Karpas-422 (cell line): ENCODE results near the gene IFIH1. TPM values are rescaled to one million over a fixed set of nuclear protein-coding genes. Genes with fewer than 3 reads are reported as not detected.

Experiments
- DNase-seq: peaks from one replicate; pipeline ENCODE4 v3.0.0-alpha.2; 2015
- H2AFZ ChIP-seq: fragments of 200-600 bp; sonication (generic); 2 replicates; pipeline ENCODE4 v1.6.1; 2014; ENCODE audit warnings: antibody characterized with exemption, low read length, mixed read lengths
- H3K27ac ChIP-seq: fragments of 200-600 bp; sonication (generic); 2 replicates; pipeline ENCODE4 v1.5.1; 2014; ENCODE audit warnings: mild to moderate bottlenecking, low read length, moderate library complexity
- H3K27me3 ChIP-seq: fragments of 200-600 bp; sonication (generic); 2 replicates; pipeline ENCODE4 v1.6.1; 2014; ENCODE audit warnings: low read length, mixed read lengths
- H3K36me3 ChIP-seq: fragments of 200-600 bp; sonication (generic); 2 replicates; pipeline ENCODE4 v1.6.1; 2014; ENCODE audit warnings: low read length, mixed read lengths; ENCODE audit not compliant: insufficient read depth
- H3K4me1 ChIP-seq: fragments of 200-600 bp; sonication (generic); 2 replicates; pipeline ENCODE4 v1.6.1; 2014; ENCODE audit warnings: mild to moderate bottlenecking, low read length, mixed read lengths
- H3K4me2 ChIP-seq: fragments of 200-600 bp; sonication (generic); 2 replicates; pipeline ENCODE4 v1.6.1; 2014; ENCODE audit warnings: low read length, low read depth, mild to moderate bottlenecking; ENCODE audit not compliant: poor library complexity, severe bottlenecking
- H3K4me3 ChIP-seq: fragments of 200-600 bp; sonication (generic); 2 replicates; pipeline ENCODE4 v1.5.1; 2014; ENCODE audit warnings: mild to moderate bottlenecking, antibody characterized with exemption, low read length, mixed read lengths
- H3K79me2 ChIP-seq: fragments of 200-600 bp; sonication (generic); 2 replicates; pipeline ENCODE4 v1.6.1; 2014; ENCODE audit warnings: mild to moderate bottlenecking, low read length, mixed read lengths
- H3K9ac ChIP-seq: fragments of 200-600 bp; sonication (generic); 2 replicates; pipeline ENCODE4 v1.6.0; 2014; ENCODE audit warnings: low read length
- H3K9me2 ChIP-seq: fragments of 200-600 bp; sonication (generic), shearing (Covaris generic); replicated peaks from 2 replicates; pipeline ENCODE4 v1.6.0; 2014; ENCODE audit warnings: mild to moderate bottlenecking, low read length, moderate library complexity; ENCODE audit not compliant: insufficient read depth
- H3K9me3 ChIP-seq: fragments of 300-700, 200-600 bp; sonication (generic); 2 replicates; pipeline ENCODE4 v1.6.1; 2014; ENCODE audit warnings: low read length, mixed read lengths
- H4K20me1 ChIP-seq: fragments of 200-600 bp; sonication (generic); 2 replicates; pipeline ENCODE4 v1.6.1; 2014; ENCODE audit warnings: mild to moderate bottlenecking, antibody characterized with exemption, low read length, low read depth; ENCODE audit not compliant: insufficient read depth
- total RNA-seq: library from RNA; depleted of rRNA; stranded (reverse); fragments of >200 nt; shearing (Covaris generic); gene quantifications from 2 replicates; pipeline ENCODE4 v1.2.3, GENCODE V29; 2014; ENCODE audit warnings: low replicate concordance

IFIH1 gene
- total RNA-seq, 1 experiment from 2014 or later = 0.26 TPM

DNA sequence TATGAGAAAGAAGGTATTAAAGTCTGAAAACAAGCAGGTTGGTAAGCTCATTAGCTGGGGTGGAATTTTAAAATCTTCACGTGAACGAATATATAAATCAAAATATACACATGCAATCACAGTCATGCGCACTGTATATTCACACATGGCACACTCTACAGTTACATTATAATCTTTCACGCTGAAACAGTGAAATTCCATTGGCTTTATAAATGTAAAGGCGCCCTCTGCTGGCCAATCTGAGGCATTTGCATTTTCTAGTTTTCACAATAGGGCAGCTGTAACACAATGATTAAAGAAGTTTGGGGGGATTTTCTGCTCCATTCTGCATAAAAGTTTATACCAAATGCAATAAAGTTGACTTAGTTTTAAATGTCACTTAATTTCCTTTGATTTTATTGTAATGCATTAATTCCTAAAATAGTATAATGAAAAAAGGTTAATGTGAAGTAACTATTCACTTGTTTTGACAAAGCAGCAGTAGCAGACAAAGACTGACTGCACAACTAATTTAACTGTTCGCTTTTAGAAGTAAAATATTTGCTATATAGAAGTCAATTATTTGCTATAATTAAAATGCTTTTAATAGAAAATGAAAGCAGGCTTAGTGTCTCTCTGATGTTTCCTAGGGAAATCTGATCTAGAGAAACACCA is 17.2 kb downstream of the IFIH1 start:
- no peaks in the 10 kb centered on the region for H3K36me3 ChIP-seq
- no peaks in the 10 kb centered on the region for H3K9me3 ChIP-seq
- no peak overlapping the region for H3K9ac ChIP-seq
- no peaks in the 10 kb centered on the region for H3K9me2 ChIP-seq
- no peaks in the 10 kb centered on the region for H3K79me2 ChIP-seq
- DNase-seq = peak; percentile 80
- H3K27me3 ChIP-seq = no peaks in the 10 kb centered on the region
- no peak overlapping the region for H3K4me2 ChIP-seq
- no peaks in the 10 kb centered on the region for H3K4me1 ChIP-seq
- H2AFZ ChIP-seq = no peak overlapping the region
- H3K27ac ChIP-seq = no peak overlapping the region
- no peaks in the 10 kb centered on the region for H4K20me1 ChIP-seq
- H3K4me3 ChIP-seq = no peak overlapping the region

DNA sequence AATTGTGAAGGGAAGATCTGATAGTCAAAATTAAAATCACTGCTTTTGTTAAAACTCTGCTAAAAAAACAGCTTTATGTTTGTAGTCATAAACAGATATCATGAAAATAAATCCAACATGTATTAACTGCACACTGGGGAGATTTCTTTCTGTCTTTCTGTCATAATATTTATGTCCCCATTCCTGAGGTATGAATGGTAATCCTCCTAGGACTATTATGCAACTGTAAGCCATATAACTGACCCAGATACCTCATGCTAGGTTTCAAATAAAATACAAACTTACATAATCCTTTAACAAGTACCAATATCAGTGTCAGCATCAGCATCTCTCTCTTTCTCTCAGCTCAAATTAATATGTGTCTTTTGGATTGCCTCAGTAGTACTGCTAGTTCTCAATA is 18.2 kb downstream of the IFIH1 start:
- H3K4me3 ChIP-seq = no peak overlapping the region
- no peak overlapping the region for H3K9ac ChIP-seq
- no peak overlapping the region for H3K27ac ChIP-seq
- no peaks in the 10 kb centered on the region for H3K9me2 ChIP-seq
- no peaks in the 10 kb centered on the region for H3K79me2 ChIP-seq
- H2AFZ ChIP-seq = no peak overlapping the region
- no peaks in the 10 kb centered on the region for H3K27me3 ChIP-seq
- no peak overlapping the region for H3K4me2 ChIP-seq
- no peaks in the 10 kb centered on the region for H3K36me3 ChIP-seq
- H3K4me1 ChIP-seq = no peaks in the 10 kb centered on the region
- H4K20me1 ChIP-seq = no peaks in the 10 kb centered on the region
- DNase-seq = no peak
- H3K9me3 ChIP-seq = no peaks in the 10 kb centered on the region

GRCh38 chr2:162298669-162299335 is 19.7 kb downstream of the IFIH1 start:
- Histone ChIP-seq H3K4me2 (no peak overlapping the region), H3K9ac (no peak overlapping the region), H3K27me3 (no peaks in the 10 kb centered on the region), H3K4me3 (no peak overlapping the region), H4K20me1 (no peaks in the 10 kb centered on the region), H3K9me3 (no peaks in the 10 kb centered on the region), H3K9me2 (no peaks in the 10 kb centered on the region), H3K36me3 (no peaks in the 10 kb centered on the region), H3K4me1 (no peaks in the 10 kb centered on the region), H3K27ac (no peak overlapping the region), H3K79me2 (no peaks in the 10 kb centered on the region), H2AFZ (no peak overlapping the region)
- no peak for DNase-seq

- Histone ChIP-seq H3K27ac (no peak overlapping the region), H3K27me3 (no peaks in the 10 kb centered on the region), H3K4me1 (no peaks in the 10 kb centered on the region), H3K79me2 (no peaks in the 10 kb centered on the region), H4K20me1 (no peaks in the 10 kb centered on the region), H3K4me3 (no peak overlapping the region), H3K36me3 (no peaks in the 10 kb centered on the region), H3K9me3 (no peaks in the 10 kb centered on the region), H2AFZ (no peak overlapping the region), H3K9ac (no peak overlapping the region), H3K4me2 (no peak overlapping the region), H3K9me2 (no peaks in the 10 kb centered on the region)
- peak; percentile 91 for DNase-seq
These were observed 20.4 kb downstream of the IFIH1 start for GRCh38 chr2:162297925-162298552.

DNA sequence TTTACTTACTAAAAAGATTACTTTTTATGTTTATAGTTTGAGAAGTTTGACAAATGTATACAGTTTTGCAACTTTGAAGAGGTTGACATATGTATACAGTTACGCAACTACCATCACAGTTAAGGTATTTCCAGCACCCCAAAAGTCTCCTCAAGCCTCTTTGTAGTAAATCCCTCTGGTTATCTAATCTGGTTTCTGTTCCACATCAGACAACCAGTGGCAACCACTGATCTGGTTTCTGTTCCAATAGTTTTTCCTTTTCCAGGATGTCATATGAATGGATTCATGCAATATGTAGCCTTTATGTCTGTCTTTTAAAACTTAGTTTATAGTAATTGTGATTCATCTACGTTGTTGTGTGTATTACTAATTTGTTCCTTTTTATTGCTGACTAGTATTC is 23.5 kb downstream of the IFIH1 start:
- H3K9me3 ChIP-seq = no peaks in the 10 kb centered on the region
- no peaks in the 10 kb centered on the region for H3K79me2 ChIP-seq
- H3K9ac ChIP-seq = no peak overlapping the region
- H3K4me3 ChIP-seq = no peak overlapping the region
- no peaks in the 10 kb centered on the region for H4K20me1 ChIP-seq
- H3K27ac ChIP-seq = no peak overlapping the region
- no peaks in the 10 kb centered on the region for H3K27me3 ChIP-seq
- no peaks in the 10 kb centered on the region for H3K9me2 ChIP-seq
- DNase-seq = no peak
- H3K4me1 ChIP-seq = no peaks in the 10 kb centered on the region
- no peaks in the 10 kb centered on the region for H3K36me3 ChIP-seq
- no peak overlapping the region for H3K4me2 ChIP-seq
- no peak overlapping the region for H2AFZ ChIP-seq

DNA sequence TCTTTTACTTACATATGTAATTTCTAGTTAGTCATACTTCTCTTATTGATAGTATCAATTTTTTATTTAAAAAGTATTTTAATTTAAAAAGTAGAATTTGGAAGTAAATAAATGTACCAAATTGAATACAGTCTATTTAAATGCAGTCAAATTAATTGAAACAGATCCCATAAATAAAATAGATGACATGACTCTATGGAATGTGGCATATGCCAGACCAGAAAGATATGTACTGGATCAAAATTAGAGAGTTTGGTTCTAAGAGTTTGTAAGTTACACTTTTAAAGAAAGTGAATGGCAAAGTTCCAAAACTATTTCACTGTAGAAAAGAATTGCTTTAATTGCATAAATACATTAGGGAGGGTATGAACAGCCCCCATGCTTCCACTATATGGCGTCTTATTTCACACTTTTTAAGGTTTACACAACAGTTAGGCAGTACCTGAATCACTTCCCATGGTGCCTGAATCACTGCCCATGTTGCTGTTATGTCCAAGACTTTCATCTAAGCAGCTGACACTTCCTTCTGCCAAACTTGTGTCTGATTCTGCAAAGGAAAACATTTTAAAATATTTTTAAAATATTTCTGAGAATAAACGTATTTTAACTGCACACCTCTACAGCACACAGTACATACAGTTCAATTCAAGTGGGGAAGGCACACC is 25.2 kb downstream of the IFIH1 start:
- H2AFZ ChIP-seq = no peak overlapping the region
- H3K9me3 ChIP-seq = no peaks in the 10 kb centered on the region
- DNase-seq = no peak
- H3K79me2 ChIP-seq = no peaks in the 10 kb centered on the region
- H3K36me3 ChIP-seq = no peaks in the 10 kb centered on the region
- H3K4me2 ChIP-seq = no peak overlapping the region
- no peak overlapping the region for H3K9ac ChIP-seq
- no peaks in the 10 kb centered on the region for H4K20me1 ChIP-seq
- no peaks in the 10 kb centered on the region for H3K4me1 ChIP-seq
- no peaks in the 10 kb centered on the region for H3K27me3 ChIP-seq
- H3K9me2 ChIP-seq = no peaks in the 10 kb centered on the region
- H3K27ac ChIP-seq = no peak overlapping the region
- no peak overlapping the region for H3K4me3 ChIP-seq

DNA sequence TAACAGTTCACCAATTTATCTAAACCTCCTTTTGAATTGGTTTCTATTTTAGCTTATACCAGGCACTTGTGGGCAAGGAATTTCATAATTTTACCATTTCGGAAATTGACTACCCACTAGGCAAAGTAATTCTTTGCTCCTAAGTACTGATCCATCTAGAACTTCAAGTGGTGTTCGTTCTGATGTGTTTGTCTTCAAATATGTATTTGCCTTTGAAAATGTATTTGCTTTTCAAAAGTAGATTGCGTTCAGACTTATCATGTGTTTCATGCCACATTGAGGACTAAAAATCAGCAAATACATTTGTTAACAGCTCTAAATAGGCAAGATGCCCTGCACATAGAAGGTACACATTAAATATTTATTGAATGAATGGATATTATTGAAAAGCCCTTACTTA is 26.7 kb downstream of the IFIH1 start:
- H3K9me3 ChIP-seq = no peaks in the 10 kb centered on the region
- H3K36me3 ChIP-seq = no peaks in the 10 kb centered on the region
- no peak for DNase-seq
- H3K79me2 ChIP-seq = no peaks in the 10 kb centered on the region
- H2AFZ ChIP-seq = no peak overlapping the region
- no peaks in the 10 kb centered on the region for H3K27me3 ChIP-seq
- no peaks in the 10 kb centered on the region for H4K20me1 ChIP-seq
- no peak overlapping the region for H3K4me2 ChIP-seq
- H3K4me1 ChIP-seq = no peaks in the 10 kb centered on the region
- H3K9ac ChIP-seq = no peak overlapping the region
- H3K9me2 ChIP-seq = no peaks in the 10 kb centered on the region
- H3K27ac ChIP-seq = no peak overlapping the region
- no peak overlapping the region for H3K4me3 ChIP-seq

GRCh38 chr2:162282765-162283425 is 35.6 kb downstream of the IFIH1 start:
- H2AFZ ChIP-seq = no peak overlapping the region
- no peaks in the 10 kb centered on the region for H3K9me2 ChIP-seq
- no peak overlapping the region for H3K9ac ChIP-seq
- DNase-seq = no peak
- no peaks in the 10 kb centered on the region for H3K79me2 ChIP-seq
- H3K9me3 ChIP-seq = no peaks in the 10 kb centered on the region
- H4K20me1 ChIP-seq = no peaks in the 10 kb centered on the region
- no peaks in the 10 kb centered on the region for H3K4me1 ChIP-seq
- H3K27ac ChIP-seq = no peak overlapping the region
- no peaks in the 10 kb centered on the region for H3K36me3 ChIP-seq
- H3K27me3 ChIP-seq = no peaks in the 10 kb centered on the region
- H3K4me2 ChIP-seq = no peak overlapping the region
- no peak overlapping the region for H3K4me3 ChIP-seq
